Occipital lobe (tissue), 2 donors: ENCODE results near the gene DIS3L. TPM values are rescaled to one million over a fixed set of nuclear protein-coding genes. Genes with fewer than 3 reads are reported as not detected.
"Not testable (repeated sequence)": the region's sequence is repeated elsewhere in the genome, so short reads cannot be mapped to it uniquely, and the experiment has no call there.

Experiments used
- DNase-seq: peaks from one replicate; lab custom pipeline; 2025; lab: John Stamatoyannopoulos, UW
- total RNA-seq: library from RNA; depleted of rRNA; stranded (reverse); fragments of >200 nt; gene quantifications from one replicate; pipeline ENCODE4 v1.2.3, GENCODE V29; 2014

DIS3L gene
- total RNA-seq, 1 donor from 2014 or later, result 32.1 TPM

DNA sequence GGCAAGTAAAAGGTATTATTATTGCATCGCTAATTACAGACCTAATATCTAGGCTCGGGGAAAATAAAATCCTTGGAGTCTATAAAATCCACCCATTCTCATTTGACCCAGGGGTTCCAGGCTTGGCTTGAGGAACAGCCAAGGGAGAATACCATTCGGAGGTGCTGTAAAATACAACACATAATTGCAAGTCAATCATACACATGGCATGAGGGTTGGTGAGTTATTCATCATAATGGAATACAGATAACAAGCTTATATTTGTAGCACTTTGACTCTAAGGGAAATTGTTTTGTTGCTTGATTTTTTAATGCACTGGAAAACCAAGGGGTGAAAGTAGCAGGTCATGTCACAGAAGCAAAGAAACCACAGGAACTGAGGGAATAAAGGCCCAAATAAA is 16.8 kb upstream of the DIS3L start:
- no peak for DNase-seq

DNA sequence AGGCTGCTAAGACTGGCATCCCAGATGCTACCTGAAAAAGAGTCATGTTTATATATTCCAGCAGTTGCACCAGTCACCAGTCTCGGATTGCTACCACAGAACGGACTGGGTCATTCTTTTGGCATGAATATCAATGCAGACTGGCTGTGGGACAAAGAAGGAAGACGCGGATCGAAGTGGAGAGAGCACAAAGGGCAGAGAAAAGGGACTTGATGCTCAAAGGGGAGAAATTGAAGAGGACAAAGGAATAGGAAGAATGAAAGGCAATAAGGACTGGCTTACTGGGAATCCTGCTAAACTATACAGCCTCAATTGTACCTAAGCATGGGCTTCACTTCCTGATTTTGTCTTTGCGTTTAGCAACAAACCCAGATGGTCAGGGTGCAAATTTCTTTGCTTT is 15.3 kb upstream of the DIS3L start:
- no peak for DNase-seq

DNA sequence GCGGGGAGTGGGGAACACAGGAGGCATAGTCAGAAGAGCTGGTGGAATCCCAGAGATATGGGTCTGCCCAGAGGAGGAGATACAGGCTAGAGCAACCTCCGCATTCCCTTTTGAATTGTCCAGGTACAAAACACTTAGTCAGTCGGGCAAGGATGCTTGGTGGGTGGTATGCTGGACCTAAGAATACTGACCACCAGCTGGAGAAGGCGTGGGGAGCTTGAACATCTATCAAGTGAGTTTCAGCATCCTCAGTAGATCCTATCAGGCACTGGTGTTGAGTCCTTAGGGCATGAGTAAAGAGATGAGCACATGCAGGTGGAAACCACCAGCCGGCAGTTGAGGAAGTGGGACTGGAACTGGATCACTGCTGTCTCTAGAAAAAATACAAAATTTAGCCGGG is 14.7 kb upstream of the DIS3L start:
- DNase-seq, result no peak

DNA sequence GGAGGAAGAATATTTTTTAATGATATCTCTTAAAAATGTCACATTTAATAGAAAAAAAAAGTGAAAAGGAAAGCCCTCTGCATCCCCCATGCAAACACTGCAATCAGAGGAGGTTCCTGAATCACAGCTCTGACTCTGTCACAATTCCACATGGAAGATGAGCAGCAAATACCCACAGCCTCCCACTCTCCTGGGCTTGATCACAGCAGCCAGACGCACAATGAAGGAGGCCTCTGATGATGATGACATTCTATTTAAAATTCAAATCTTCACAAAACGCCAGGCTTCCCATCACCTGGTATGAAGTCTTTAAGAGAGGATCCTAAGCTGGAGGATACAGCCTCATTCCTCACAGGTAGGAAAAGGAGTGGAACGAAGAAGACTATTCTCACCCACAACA is 9.1 kb upstream of the DIS3L start:
- peak; percentile 2 for DNase-seq

DNA sequence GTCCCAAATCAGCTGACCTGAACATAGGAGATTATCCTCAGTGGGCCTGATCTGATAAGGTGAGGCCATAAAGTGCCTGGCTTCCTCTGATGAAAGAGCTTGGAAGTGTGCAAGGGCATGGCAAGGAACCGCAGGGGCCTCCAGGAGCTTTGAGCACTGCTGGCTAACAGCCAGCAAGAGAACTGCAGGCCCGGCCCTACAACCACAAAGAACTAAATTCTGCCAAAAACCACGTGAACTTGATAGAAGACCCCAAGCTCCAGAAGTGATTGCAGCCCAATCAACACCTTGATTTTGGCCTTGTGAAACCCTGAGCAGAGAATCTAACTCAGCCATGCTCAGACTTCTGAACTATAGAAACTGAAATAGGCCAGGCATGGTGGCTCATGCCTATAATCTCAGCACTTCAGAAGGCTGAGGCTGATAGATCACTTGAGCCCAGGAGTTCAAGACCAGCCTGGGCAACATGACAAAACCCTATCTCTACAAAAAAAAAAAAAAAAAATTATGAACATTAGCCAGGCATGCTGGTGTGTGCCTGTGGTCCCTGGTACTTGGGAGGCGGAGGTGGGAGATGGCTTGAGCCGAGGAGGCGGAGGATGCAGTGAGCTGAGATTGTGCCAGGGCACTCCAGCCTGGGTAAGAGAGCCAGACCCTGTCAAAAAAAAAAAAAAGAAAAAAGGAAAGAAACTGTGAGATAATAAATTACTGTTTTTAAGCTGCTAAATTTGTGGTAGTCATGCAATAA is 7.7 kb upstream of the DIS3L start:
- no peak for DNase-seq

DNA sequence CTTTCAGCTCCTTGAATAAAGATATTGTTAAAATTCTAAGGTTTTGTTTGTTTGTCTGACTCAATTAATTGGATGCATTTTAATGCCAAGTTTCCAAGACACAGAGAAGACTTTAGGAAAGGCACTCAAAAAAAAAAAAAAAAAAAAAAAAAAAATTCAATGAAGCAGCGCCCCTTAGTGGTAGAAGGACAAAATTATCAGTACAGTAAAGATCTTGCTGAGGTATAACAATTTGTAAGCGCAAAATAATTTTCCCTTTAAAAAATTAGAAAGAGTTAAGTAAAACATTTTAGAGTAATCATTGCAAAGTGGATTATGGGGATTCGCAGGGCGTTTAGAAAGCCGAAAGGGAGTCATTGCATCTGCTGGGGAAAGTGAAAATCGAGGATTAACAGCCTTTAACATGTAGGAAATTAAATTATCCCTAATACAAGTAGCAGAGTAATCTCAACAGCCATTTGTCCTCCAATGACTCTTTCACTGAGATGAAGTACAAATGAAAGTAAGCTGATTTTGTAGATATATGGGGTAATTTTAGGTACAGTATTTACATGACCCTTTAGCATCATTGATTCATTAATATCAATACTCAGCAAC is 5.8 kb upstream of the DIS3L start:
- no peak for DNase-seq

DNA sequence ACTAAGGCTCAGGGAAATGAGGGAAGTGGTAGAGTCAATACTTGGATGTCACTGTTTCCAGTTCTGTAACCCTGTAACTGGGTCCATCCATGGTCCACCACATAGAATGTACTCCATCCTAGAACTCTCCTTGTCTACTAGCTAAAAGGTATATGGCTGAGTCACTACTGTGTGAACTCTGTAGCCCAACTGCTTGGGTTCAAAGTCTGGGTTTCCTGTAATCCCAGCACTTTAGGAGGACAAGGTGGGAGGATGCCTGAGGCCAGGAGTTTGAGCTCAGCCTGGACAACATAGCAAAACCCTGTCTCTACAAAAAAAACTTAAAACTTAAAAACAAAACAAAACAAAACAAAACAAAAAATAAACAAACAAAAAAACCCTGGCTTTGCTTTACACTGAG is 5.3 kb upstream of the DIS3L start:
- DNase-seq, result no peak

DNA sequence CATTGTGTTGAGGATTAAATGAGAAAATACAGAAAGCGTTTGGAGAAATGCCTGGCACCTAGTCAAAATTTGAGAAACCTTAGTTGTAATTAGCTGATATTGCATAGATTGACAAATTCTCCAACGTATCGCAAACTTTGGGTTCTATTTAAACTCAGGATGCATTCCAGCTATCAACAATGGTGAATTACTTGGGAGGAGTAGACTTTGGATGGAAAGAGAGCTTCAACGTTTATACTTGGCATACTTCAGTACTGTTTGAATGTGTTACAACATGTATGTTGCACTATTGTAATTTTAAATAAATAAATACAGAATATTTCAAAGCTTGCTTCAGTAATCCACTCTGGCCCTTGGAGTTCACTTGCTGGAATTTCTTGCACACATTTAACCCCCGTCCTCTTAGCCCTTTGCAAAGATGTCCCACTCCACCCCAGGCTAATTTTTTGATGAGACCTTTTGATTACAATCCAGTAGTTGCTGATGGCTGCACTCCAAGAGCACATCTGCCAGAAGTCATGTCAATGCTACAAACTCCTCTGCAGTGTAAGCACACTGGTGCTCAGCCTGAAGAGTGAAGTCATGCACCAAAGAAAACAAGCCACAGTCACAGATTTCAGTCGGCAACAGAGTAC is 4.7 kb upstream of the DIS3L start:
- no peak for DNase-seq

DNA sequence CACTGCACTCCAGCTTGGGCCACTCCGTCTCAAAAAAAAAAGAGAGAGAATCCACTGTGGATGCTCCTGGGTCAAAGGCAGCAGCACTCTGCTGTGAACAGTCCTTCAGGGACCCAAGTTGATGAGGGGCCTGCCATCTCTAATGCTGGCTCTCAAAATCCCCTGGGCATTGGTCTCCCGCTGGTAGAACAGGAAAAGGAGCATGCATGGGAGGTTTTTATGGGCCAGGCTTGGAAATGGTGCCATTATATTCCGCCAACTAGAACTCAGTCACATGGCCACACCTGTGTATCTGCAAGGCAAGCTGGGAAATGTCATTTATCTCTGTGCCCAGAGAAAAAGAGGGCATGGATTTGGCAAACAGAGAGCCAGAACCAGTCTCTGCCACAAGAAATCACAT is 3.4 kb upstream of the DIS3L start:
- no peak for DNase-seq

DNA sequence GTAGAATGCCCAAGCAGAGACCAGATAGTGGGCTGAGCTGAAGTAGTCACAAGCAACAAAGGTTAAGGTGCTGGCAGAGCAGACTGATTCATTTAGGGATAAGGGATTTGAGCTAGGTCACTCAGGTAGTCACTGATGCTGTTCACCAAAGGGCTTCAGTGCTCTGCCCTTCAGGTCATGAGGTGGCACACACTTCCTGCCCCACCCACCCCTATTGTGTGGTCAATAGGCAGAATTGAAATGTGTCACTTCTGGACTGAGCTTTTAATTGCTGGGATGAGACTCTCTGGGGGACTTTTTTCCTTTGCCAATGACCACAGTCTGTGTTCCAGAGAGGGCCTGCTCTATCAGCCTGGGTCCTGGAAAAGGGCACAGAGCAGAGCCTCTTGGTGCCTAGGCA is 2.9 kb upstream of the DIS3L start:
- no peak for DNase-seq

DNA sequence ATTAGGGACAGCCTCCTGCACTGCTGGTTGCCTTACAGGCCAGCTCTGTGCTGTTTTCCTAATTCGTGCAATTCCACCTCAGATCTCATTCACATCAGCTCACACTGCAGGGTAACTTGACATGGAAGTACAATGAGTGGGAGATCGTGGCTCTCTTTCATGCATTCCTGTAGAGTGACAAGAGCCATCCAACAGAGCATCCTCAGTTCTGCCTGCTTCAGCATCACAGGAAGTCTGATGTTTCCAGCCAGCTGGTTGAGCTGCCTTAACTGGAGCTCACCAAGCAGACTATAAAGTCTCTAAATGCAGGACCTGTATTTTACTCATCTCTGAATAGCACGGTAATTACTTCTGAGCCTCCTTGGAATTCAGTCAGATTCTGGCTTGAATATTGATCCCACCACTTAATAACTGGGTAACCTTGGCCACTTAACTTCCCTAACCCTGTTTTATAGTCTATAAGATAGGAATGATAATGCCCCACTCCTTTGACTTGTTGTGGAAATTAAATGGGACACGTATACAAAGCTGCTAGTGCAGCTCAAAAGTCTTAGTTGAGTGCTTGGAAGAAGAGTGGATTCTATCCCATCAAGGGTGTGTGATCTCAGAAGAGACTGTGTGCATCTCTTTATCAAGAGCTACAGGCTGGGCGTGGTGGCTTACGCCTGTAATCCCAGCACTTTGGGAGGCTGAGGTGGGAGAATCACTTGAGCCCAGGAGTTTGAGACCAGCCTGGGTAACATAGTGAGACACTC is 1.4 kb upstream of the DIS3L start:
- no peak for DNase-seq

DNA sequence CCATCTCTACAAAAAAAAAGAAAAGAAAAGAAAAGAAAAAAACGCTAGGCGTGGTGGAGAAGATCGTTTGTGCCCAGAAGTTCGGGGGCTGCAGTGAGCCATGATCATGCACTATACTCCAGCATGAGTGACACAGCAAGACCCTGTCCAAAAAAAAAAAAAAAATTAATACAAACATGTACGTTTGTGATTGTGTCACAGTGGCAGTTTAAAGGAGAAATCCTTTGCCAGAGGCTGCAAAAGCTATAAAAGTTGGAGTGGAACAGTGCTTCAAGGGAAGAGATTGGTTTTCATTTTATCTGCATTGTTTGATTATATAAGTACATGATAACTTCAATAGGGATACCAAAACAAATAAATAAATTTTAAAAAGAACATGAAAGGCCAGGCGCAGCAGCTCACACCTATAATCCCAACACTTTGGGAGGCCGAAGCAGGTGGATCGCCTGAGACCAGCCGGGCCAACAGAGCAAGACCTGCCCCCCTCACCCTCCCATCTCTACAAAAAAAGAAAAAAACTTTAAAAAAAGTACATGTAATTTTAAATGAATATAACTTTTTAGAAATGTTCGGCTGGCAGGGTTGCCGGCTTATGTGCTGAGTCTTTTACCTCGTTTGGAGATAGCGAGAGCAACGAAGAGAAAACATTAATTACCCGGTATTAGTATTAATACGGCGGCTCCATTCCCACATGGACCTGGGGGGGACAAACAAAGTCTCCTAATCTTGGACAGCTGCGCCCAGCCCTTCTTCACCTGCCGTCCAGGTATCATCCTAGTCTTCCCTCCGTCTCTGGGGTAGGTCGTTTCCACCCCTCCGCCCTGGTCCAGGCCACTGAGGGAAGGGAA is 573 bp upstream of the DIS3L start:
- DNase-seq, result no peak

DNA sequence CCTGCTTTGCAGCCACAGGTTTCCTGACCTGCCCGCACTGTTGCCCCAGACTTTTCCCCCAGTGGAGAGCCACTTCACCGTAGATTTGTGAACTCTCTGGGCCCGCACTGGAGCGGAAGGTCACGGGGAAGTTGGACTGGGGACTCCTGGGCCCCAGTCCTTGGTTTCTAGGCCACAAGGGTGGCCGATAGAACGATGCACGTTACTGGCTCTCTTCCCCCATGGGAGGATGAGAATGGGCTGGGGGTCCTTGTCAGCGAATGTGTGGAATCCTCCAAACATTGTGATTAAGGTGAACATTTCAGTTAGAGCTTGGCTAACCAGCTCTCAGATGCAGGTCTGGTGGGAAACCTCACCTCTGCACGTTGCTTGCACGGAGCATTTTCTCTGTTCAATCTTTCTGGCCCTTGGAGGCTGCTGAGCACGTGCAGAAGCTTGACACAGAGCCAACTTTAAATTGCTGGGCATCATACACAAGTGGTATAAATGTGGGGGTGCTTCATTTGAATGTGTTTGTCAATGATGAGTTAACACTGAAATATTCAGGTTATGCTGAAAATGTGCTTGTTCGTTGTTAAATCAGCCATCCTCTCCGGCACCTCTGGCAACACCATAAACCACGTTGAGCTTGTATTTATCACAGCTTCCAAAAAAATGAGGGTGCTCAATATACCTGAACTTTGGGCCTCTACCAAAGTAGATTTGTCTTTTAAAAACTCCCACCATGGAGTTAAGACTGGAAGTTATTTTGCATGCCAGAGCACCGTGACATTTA is 976 bp downstream of the DIS3L start:
- DNase-seq, result no peak

DNA sequence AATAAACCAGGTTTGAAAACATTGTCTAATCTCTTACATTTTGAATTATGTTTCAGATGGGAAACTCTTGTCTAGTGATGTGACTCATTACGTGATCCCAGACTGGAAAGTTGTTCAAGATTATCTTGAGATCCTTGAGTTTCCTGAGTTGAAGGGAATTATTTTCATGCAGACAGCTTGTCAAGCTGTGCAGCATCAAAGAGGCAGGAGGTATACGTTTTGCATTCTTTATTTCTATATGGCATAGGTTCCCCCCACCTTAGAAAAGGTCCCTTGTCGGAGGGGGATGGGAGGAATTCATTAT is 1.5 kb downstream of the DIS3L start:
- no peak for DNase-seq

DNA sequence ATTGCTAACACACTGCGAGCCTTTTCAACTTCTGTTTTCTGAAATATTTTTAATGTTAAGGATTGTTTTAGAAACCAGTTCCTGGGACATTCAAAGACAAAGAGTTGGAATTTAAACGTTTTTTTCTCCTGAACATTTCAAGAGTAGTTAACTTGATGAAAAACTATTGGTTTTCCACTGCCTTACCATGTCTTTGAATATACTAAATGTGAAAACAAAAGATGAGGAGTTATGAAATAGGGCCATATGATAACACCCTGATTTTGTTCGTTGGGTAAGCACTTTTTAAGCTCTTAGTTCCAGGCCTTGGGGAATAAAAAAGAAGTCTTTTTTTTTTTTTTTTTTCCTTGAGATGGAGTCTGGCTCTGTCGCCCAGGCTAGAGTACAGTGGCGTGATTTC is 2.8 kb downstream of the DIS3L start:
- no peak for DNase-seq

DNA sequence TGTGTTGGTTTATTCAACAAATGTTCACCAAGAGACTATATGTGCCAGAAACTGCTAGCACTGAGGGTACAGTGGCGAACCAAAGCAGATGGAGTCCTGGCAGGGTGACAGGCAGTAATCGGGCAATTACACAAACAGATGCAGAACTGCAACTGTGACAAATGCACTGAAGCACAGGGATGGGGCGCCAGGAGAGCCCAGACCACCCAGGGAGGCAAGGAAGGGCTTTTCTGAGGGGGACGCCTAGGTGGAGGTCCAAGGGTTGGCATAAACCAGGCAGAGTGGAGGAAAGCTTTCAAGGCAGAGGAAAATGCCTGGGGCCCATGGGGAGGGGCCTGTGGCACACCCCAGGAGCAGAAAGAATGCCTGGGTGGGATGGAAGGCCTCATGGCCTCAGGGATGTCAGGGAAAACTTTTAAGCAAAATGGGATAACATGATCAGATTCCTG is 5.5 kb downstream of the DIS3L start:
- DNase-seq, result no peak

DNA sequence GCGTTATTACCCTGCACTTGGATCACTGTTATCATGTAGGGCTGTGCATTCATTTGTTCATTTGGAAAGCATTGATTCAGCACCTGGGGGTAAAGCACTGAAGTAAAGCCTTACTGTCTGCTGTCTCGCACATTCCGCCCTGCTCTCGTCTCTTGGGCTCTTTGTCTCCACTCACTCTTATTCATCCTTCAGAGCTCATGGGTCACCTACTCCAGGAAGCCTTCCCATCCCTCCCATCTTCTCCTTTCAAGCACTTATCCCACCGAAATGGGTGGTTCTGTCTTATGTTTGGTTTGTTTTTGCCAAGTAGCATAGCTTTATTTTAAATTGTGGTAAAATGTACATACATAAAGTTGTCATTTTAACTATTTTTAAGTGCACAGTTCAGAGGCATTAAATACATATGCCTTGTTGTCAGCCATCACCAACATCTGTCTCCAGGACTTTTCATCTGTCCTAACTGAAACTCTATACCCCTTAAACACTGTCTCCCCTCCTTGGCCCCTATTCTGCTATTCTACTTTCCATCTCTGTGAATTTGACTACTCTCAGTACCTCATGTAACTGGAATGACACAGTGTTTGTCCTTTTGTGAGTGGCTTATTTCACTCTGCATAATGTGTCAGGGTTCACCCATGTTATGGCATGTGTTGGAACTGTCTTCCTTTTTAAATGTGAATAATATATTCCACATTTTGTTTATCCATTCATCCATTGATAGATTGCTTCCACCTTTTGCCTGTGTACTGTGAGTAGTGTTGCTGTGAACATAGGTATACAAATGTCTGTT is 9.3 kb downstream of the DIS3L start:
- DNase-seq, result no peak

DNA sequence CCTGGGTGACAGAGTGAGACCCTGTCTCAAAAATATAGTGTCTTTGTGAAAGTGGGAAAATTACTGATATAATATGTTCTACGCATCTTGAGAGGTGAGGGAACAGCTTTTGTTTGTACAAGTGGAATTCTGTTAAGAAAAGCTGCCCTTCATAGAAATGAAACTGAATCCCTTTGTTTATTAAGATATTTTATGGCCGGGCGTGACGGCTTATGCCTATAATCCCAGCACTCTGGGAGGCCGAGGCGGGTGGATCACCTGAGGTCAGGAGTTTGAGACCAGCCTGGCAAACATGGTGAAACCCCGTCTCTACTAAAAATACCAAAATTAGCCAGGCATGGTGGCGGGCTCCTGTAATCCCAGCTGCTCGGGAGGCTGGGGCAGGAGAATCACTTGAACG is 11.1 kb downstream of the DIS3L start:
- not testable (repeated sequence) for DNase-seq

DNA sequence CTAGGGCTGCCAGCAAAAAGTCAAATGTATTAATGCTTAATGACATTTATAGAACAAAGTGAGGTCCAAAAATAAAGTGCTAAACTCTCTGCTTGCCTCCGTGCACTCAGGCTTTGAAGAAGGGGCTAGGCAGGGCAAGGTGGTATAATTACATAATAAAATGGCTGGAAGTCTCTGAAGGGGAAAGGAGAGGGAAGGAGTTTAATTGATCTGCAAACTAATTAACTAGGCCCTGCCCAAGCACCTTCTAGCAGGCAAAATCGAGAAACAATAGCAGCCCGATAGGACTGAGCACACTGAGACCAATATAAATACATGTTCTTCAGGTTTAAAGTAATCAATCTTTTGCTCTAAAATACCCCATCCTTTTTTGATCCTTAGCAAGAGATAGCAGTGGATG is 13.0 kb downstream of the DIS3L start:
- no peak for DNase-seq

DNA sequence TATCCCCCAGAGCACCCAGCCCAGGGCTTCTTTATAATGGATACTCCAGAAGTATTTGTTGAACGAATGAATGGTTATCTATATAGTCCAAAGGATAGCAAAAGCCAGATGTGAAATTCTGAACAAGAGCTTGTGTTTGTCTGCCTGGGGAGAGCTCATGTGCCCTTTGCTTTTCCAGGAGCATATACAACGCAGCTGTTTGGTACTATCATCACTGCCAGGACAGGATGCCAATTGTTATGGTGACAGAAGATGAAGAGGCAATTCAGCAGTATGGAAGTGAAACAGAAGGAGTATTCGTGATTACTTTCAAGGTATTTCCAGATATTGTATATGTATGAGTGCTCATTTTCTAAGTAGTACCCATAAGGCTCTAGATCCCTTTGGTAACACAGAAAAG is 15.2 kb downstream of the DIS3L start:
- no peak for DNase-seq
